HEK293 (cell line): ENCODE data around the gene LCN10.
A peak's percentile ranks its signal among the peaks of the same experiment; 100 is the strongest.

Experiments used
- CTCF ChIA-PET: fragments of 350-600 bp; formaldehyde crosslinking; extraction: SDS; loops from one replicate; lab custom pipeline; 2021; ENCODE audit warnings: antibody characterized with exemption; lab: Yijun Ruan, JAX
- POLR2A ChIA-PET: fragments of 300-600 bp; formaldehyde crosslinking; extraction: SDS; loops from one replicate; lab custom pipeline; 2020; ENCODE audit warnings: antibody characterized with exemption, inconsistent platforms; lab: Yijun Ruan, JAX
- H3K27ac ChIP-seq: fragments of 200-500 bp; sonication (Bioruptor generic); 2 replicates; pipeline ENCODE4 v1.5.1; 2014; ENCODE audit warnings: low read depth, low read length, control low read depth, inconsistent platforms; ENCODE audit errors: extremely low read depth
- H3K36me3 ChIP-seq, 2 experiments: fragments of 200-500 bp in 1 of 2; sonication (Bioruptor generic) in 1 of 2; 1 replicate in 1 of 2; 2 replicates in 1 of 2; pipeline ENCODE4 v1.5.1; 2014 to 2017; ENCODE audit warnings: inconsistent platforms in 2 of 2, low read length in 2 of 2; ENCODE audit not compliant: control insufficient read depth in 2 of 2, insufficient read depth in 1 of 2
- H3K4me1 ChIP-seq: fragments of 200-500 bp; sonication (Bioruptor generic); 2 replicates; pipeline ENCODE4 v1.5.1; 2014; ENCODE audit warnings: mild to moderate bottlenecking, low read length, inconsistent platforms; ENCODE audit not compliant: control insufficient read depth, insufficient read depth
- H3K4me3 ChIP-seq: 2 replicates; pipeline ENCODE4 v1.5.1; 2011; ENCODE audit warnings: low read depth, mild to moderate bottlenecking, control low read depth, low read length, moderate library complexity
- H3K9me3 ChIP-seq: fragments of 200-500 bp; sonication (Bioruptor generic); 2 replicates; pipeline ENCODE4 v1.5.1; 2014; ENCODE audit warnings: low read depth, low read length, inconsistent platforms; ENCODE audit not compliant: control insufficient read depth, insufficient read depth
- EGR2 ChIP-seq: fragments of 450-650 bp; formaldehyde crosslinking; IDR thresholded peaks from 2 replicates; pipeline ENCODE4 v1.5.1; 2016; ENCODE audit warnings: low read depth, missing biosample characterization, missing genetic modification characterization
- GLI2 ChIP-seq: fragments of 450-650 bp; formaldehyde crosslinking; IDR thresholded peaks from 2 replicates; pipeline ENCODE4; 2017; ENCODE audit warnings: missing biosample characterization, missing genetic modification characterization, low read depth, borderline replicate concordance
- OSR2 ChIP-seq: fragments of 450-650 bp; formaldehyde crosslinking; IDR thresholded peaks from 2 replicates; pipeline ENCODE4 v1.5.1; 2016; ENCODE audit warnings: missing biosample characterization, missing genetic modification characterization
- PRDM4 ChIP-seq: fragments of 450-650 bp; formaldehyde crosslinking; IDR thresholded peaks from 2 replicates; pipeline ENCODE4 v1.5.1; 2017; ENCODE audit warnings: missing biosample characterization, missing genetic modification characterization
- TSHZ1 ChIP-seq: fragments of 450-650 bp; formaldehyde crosslinking; IDR thresholded peaks from 2 replicates; pipeline ENCODE4 v1.5.1; 2016; ENCODE audit warnings: missing biosample characterization, missing genetic modification characterization, borderline replicate concordance
- ZBTB10 ChIP-seq: fragments of 450-650 bp; formaldehyde crosslinking; IDR thresholded peaks from 2 replicates; pipeline ENCODE4 v1.5.1; 2016; ENCODE audit warnings: missing biosample characterization, missing genetic modification characterization
- ZFHX2 ChIP-seq: fragments of 450-650 bp; formaldehyde crosslinking; conservative IDR thresholded peaks from 2 replicates; pipeline ENCODE4 v1.5.1; 2016; ENCODE audit warnings: missing biosample characterization, missing genetic modification characterization
- ZIC2 ChIP-seq: fragments of 450-650 bp; formaldehyde crosslinking; IDR thresholded peaks from 2 replicates; pipeline ENCODE4 v1.5.1; 2016; ENCODE audit warnings: missing biosample characterization, missing genetic modification characterization
- ZNF248 ChIP-seq: fragments of 450-650 bp; formaldehyde crosslinking; IDR thresholded peaks from 2 replicates; pipeline ENCODE4 v1.5.1; 2017; ENCODE audit warnings: missing biosample characterization, missing genetic modification characterization

The LCN10 gene

GRCh38 chr9:136741883-136742571 lies 713 bp downstream of the LCN10 start:
- CTCF ChIA-PET = interaction anchor here (0.7 to 1.2 kb wide), 2 partner anchors 13 to 16 kb away, joined by 6 to 14 read pairs; partner anchors contain the start of gene LCN8
- no peak overlapping the region for H3K27ac ChIP-seq
- no peak overlapping the region for H3K4me3 ChIP-seq

More at GRCh38 chr9:136741883-136742571, 713 bp downstream of the LCN10 start:
- peak; percentile 75 for TF ChIP-seq ZFHX2 (tag by site-specific recombination)
- no peak for TF ChIP-seq GLI2
- peak; percentile 70; the same call in 1 of the 2 replicates for TF ChIP-seq EGR2
- TF ChIP-seq OSR2 (tag by site-specific recombination) = no peak
- no peak for TF ChIP-seq PRDM4 (tag by site-specific recombination)
- TF ChIP-seq ZIC2 (tag by site-specific recombination) = 0 out of 2 replicates have a peak, but pooled peaks have one; percentile 30
- TF ChIP-seq ZNF248 (tag by site-specific recombination) = no peak
- no peak for TF ChIP-seq ZBTB10 (tag by site-specific recombination)
- TF ChIP-seq TSHZ1 (tag by site-specific recombination) = no peak
- TF ChIP-seq, all 188 proteins: peak for 3
- POLR2A ChIA-PET = interaction anchor here (2.3 kb wide), 1 partner anchor 13 kb away, joined by 7 read pairs; no protein-coding TSS in a partner anchor
- Histone ChIP-seq H3K4me1 (no peaks in the 10 kb centered on the region), H3K9me3 (no peaks in the 10 kb centered on the region), H3K36me3 (no peaks in the 10 kb centered on the region)
